Stimulated activated memory B cell treated with anti-CD40 and anti-IgM and Interleukin-4, amounts not matched to agents 10 μg/mL and 1 μg/mL and 100 μg/mL, for 72 hours (primary cell): ENCODE measurements around the gene MMP14.
"Not testable (repeated sequence)": the region's sequence is repeated elsewhere in the genome, so short reads cannot be mapped to it uniquely, and the experiment has no call there.

Source experiments
- ATAC-seq: fragments of 150-1000 bp; cut with Tn5 transposase; 2 replicates; pipeline ENCODE4 v1.10.0; 2021
- H3K27ac Mint-ChIP-seq: one replicate; pipeline ENCODE4 v1.8.0; 2022; ENCODE audit warnings: mild to moderate bottlenecking, mixed read lengths
- H3K27me3 Mint-ChIP-seq: one replicate; pipeline ENCODE4 v1.8.0; 2022; ENCODE audit warnings: mixed read lengths
- H3K36me3 Mint-ChIP-seq: one replicate; pipeline ENCODE4 v1.8.0; 2022; ENCODE audit warnings: mixed read lengths
- H3K4me1 Mint-ChIP-seq: one replicate; pipeline ENCODE4 v1.8.0; 2022; ENCODE audit warnings: mixed read lengths
- H3K4me3 Mint-ChIP-seq: one replicate; pipeline ENCODE4 v1.8.0; 2022; ENCODE audit warnings: mild to moderate bottlenecking, moderate library complexity, mixed read lengths
- H3K9me3 Mint-ChIP-seq: one replicate; pipeline ENCODE4 v1.8.0; 2022; ENCODE audit warnings: mixed read lengths

The MMP14 gene

DNA sequence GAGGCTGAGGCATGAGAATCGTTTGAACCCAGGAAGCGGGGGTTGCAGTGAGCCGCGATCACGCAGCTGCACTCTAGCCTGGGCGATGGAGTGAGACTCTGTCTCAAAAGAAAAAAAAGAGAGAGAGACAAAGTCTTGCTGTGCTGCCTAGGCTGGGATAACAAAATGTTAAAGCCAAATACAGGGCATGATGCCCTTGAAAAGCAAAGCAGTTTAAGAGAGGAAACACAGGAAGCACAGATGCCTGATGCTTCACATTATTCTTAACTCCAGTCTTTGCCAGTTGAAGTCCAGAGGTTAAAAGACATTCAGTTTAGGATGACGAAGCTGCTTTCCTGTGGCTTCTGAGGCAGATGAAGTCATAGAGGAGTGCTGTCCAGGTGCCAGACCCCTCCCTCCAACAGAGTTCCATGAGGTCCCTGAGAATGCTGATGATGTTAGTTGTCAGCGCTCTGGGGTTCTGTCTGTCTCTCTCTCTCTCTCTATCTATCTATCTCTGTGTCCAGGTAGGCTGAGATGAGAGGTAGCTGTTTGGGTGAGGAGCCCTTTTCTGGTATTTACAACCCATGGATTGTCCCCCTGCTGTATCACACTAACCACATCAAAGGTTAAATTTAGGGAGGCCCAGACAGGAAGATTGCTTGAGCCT, 11.6 kb upstream of the MMP14 start:
- Mint-ChIP-seq H3K27ac (peak overlapping the region; percentile 70), H3K9me3 (no peaks in the 10 kb centered on the region), H3K27me3 (no peaks in the 10 kb centered on the region), H3K36me3 (no peaks in the 10 kb centered on the region), H3K4me1 (peaks cover 44% of the 10 kb centered on the region), H3K4me3 (peak overlapping the region; percentile 26)
- no peak for ATAC-seq

DNA sequence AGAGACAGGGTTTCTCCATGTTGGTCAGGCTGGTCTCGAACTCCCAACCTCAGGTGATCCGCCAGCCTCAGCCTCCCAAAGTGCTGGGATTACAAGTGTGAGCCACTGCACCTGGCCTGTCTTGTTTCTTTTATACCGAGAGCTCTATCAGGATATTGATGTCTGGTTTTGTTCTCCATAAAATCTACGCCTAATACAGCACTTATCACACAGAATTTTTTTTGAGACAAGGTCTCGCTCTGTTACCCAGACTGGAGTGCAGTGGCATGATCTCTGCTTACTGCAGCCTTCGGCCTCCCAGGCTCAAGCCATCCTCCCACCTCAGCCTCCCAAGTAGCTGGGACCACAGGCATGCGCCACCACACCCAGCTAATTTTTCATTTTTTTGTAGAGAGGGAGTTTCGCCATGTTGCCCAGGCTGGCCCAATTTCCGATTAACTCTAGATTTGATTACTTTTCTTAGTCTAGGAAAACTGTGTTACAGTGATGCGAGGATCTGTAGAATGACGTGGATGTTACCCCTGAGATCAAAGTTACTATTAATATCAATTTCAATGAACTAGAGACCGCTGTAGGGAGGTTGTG, 7.2 kb upstream of the MMP14 start:
- H3K4me1 Mint-ChIP-seq: peaks cover 30% of the 10 kb centered on the region
- H3K4me3 Mint-ChIP-seq: peak overlapping the region; percentile 90
- not testable (repeated sequence) for H3K27me3 Mint-ChIP-seq, H3K9me3 Mint-ChIP-seq, H3K36me3 Mint-ChIP-seq
- ATAC-seq: peak; percentile 2
- H3K27ac Mint-ChIP-seq: peak overlapping the region; percentile 87

DNA sequence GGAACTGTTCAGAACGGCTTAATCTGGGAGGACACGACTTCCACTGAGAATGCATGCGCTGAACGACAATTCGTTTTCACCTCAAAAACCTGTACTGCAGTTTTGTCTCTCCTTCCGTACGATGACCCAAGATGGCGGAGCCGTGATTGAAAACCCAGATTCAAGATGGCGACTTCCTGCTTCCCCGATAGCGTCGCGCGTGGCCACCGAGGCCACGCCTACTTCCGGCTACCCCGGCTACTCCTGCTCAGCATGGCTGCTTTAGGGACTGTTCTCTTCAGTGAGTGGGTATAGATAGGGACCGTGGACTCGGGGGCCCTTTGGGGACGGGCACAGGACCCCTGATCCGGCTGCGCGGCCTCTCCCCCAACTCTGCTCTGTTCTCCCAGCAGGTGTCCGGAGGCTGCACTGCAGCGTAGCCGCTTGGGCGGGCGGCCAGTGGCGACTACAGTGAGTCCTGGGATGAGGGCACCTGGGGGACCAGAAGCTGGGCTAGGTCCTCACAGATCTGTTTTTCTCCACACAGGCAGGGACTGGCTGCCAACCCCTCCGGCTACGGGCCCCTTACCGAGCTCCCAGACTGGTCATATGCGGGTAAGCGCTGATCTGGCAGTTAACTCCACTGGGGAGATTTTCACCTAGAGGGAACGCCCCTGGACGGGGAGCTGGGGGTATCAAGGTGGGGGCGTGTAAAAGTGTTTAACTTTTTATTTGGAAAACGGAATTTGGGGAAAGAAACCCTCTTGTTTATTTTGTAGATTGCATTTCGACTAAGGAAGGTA, 6.5 kb upstream of the MMP14 start, which contains the start of gene MRPL52:
Gene MRPL52, plus strand, starts transcription at position 227 of the 782 bp plus-strand sequence. Its CDS starts 26 bp downstream, at position 253.
- Mint-ChIP-seq H3K4me3 (peak within 1 kb of the TSS; percentile 90), H3K27ac (peak within 1 kb of the TSS; percentile 87), H3K27me3 (no peaks in the 10 kb centered on the region), H3K36me3 (peaks cover 7% of the 10 kb centered on the region), H3K9me3 (no peaks in the 10 kb centered on the region), H3K4me1 (peaks cover 23% of the 10 kb centered on the region)
- ATAC-seq: peak; percentile 98

DNA sequence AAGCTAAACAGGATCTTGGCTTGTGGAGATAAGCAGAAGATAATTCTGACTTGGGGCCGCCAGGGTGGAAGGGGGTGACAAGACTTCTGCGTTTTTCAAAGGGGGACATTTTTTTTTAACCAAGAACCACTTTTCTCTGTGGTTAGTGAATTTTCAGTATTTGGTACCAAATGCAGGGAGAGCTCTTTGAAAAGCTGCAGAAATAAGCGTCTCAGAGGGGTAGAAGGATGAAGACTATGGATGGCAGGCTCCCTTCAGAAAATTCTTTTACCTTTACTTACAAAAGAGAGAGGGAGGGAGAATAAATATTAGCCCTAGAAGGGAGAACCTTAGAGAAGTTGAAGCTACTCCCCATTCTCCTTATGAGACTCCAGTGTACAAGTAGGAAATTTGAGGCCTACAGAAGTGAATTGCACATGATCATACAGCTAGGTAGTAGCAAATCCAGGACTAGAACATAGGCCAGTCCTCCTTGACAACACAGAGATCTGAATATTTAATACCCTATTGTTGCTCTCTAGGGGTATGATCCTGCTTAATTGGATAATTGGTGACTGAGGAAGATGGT, 5.9 kb upstream of the MMP14 start:
- Mint-ChIP-seq H3K9me3 (no peaks in the 10 kb centered on the region), H3K27ac (peak overlapping the region; percentile 87), H3K4me3 (peak overlapping the region; percentile 90), H3K36me3 (peaks cover 11% of the 10 kb centered on the region), H3K27me3 (no peaks in the 10 kb centered on the region), H3K4me1 (peaks cover 21% of the 10 kb centered on the region)
- ATAC-seq: no peak

DNA sequence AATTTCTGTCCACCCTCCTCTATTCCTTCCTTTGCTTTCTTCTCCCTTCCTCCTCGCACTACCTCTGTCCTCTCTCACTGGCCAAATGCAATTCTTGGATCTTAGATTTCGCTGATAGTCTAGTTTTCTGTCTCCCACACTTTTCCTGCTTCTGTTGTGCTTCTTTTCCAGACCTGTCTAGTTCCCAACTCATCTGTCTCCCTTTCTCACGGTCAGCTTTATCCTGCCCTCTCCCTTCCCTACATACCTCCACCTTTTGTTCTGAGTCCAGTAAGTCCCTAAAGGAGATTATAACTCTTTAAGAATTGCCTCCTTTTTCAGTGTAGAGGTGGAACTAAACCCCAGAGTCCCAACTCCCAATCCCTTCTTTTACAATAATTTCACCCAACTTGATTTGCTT, 880 bp upstream of the MMP14 start:
- H3K4me1 Mint-ChIP-seq: peaks cover 28% of the 10 kb centered on the region
- H3K27ac Mint-ChIP-seq: no peak overlapping the region
- H3K36me3 Mint-ChIP-seq: peaks cover 25% of the 10 kb centered on the region
- peaks cover 29% of the 10 kb centered on the region for H3K27me3 Mint-ChIP-seq
- no peak for ATAC-seq
- no peaks in the 10 kb centered on the region for H3K9me3 Mint-ChIP-seq
- no peak overlapping the region for H3K4me3 Mint-ChIP-seq

DNA sequence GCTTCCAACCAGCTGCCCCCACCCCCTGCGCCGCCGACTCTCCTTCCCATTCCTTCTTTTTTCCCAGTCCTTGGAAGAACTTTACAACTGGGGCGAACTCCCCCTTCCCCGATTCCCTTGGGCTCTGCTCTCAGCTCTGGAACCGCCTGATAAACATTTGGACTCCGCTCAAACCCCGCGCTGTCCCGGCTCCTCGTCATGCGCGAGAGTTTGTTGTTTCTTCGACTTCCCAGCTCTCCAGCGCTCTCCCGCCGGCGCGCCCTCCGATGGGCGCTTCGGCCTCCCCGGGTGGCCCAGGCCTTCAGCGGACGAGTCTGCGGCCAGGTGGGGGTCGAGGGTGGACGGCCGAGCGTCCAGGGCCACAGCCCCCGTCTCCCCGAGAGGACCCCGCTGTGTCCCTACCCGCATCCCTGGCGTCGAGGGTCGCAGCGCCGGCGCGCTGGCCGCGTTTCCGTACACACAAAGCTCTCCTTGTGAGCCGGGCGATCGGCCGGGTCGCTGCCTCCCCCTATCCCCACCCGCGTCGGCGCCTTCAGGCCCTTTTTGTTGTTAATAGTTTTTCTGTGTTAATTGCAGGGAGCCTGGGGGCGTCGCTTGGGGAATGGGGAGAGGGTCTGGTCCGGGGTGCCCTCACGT, 847 bp downstream of the MMP14 start:
- Mint-ChIP-seq H3K4me1 (peaks cover 19% of the 10 kb centered on the region), H3K9me3 (no peaks in the 10 kb centered on the region), H3K36me3 (peaks cover 19% of the 10 kb centered on the region), H3K27me3 (peaks cover 29% of the 10 kb centered on the region), H3K27ac (peak overlapping the region; percentile 88), H3K4me3 (peak overlapping the region; percentile 89)
- peak; percentile 35 for ATAC-seq

DNA sequence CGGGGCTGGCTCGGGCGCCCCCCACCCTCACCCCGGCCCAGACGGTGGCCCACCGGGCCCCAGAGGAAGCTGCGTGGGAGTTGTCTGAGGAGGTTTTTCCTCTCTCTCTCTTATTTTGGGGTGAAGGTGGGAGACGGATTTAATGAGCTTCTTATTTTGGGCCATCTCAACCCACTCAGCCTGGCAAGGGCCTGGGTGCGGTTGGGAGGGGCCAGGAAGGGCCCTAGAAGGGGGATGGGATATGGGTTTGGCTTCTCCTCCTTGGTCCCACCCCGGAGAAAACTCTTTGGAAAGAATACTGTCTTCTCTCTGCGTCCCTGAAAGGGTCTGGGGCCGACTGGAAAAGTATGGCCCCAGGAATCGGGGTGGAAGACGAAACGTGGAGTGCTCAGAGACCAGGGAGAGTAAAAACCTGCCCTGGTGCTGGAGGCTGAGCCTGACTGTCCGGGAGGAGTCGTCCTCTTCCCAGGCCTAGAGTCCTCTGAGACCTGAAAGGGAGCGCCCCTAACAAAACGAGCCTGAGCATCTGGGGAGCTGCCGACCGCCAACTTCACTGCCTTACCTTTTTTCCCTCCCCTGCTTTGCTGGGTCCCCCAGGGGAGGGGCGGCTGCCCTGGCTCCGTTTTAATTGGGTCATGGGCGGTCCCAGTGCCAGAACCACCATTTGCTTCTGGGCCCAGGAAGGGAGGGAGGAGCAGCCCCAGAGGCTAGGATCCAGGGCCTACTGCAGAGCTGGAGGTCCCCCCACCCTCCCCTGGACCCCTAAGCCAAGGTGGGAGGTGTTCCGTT, 1.6 kb downstream of the MMP14 start:
- H3K9me3 Mint-ChIP-seq: no peaks in the 10 kb centered on the region
- peak overlapping the region; percentile 88 for H3K27ac Mint-ChIP-seq
- H3K27me3 Mint-ChIP-seq: peaks cover 29% of the 10 kb centered on the region
- H3K4me1 Mint-ChIP-seq: peaks cover 19% of the 10 kb centered on the region
- peaks cover 18% of the 10 kb centered on the region for H3K36me3 Mint-ChIP-seq
- ATAC-seq: no peak
- peak overlapping the region; percentile 89 for H3K4me3 Mint-ChIP-seq

DNA sequence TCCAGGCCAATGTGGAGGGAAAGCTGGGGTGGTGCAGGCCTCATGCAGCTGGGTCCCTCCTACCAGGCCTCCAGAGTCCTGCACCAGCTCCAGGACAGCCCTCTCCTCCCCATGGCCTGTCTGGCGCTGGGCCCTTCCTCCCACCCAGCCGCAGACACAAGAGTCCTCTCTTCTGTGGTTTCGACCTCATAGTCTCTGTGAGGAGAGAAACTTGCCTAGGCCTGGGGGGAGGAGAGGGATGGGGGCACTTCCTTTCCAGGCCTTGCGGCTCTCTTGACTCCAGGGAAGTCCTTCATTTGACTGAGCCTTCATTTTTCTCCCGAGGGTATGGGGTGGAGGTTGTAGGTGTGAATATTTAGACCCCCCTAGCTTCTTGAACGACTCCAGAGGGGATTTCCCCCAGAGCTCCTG, 2.3 kb downstream of the MMP14 start:
- H3K4me3 Mint-ChIP-seq: no peak overlapping the region
- ATAC-seq: no peak
- H3K27ac Mint-ChIP-seq: no peak overlapping the region
- peaks cover 19% of the 10 kb centered on the region for H3K4me1 Mint-ChIP-seq
- peaks cover 29% of the 10 kb centered on the region for H3K27me3 Mint-ChIP-seq
- H3K36me3 Mint-ChIP-seq: peaks cover 18% of the 10 kb centered on the region
- H3K9me3 Mint-ChIP-seq: no peaks in the 10 kb centered on the region

DNA sequence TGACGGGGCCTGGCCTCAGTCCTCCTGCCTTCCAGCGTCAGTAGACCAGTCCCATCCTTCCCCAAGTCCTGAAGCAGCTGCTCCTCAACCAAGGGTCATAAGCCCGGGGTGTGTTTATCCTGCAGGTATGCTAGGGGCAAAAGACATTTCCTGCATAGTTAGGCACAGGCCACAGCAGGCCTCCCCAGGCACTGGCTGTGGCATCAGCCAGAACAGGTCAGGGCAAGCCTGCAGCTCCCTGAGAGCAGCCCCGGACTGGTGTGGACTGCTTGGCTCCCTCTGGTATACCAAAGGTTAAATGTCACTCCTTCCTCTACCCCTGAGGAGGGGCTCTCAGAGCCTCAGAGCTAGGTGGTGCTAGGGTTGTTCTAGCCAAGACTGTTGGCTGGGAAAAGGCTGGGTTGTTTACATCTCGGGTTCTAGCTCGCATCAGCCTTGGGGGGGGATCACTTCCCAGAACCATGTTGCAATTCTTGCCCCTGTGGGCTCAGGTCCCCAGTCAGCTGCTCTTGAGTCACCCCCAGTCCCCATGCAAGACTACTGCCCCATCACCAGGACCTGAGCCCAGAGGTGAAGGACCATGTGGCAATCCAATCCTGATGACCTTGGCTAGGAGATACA, 2.9 kb downstream of the MMP14 start:
- peaks cover 18% of the 10 kb centered on the region for H3K36me3 Mint-ChIP-seq
- H3K4me3 Mint-ChIP-seq: no peak overlapping the region
- no peak for ATAC-seq
- H3K27ac Mint-ChIP-seq: no peak overlapping the region
- peaks cover 19% of the 10 kb centered on the region for H3K4me1 Mint-ChIP-seq
- peaks cover 29% of the 10 kb centered on the region for H3K27me3 Mint-ChIP-seq
- no peaks in the 10 kb centered on the region for H3K9me3 Mint-ChIP-seq

DNA sequence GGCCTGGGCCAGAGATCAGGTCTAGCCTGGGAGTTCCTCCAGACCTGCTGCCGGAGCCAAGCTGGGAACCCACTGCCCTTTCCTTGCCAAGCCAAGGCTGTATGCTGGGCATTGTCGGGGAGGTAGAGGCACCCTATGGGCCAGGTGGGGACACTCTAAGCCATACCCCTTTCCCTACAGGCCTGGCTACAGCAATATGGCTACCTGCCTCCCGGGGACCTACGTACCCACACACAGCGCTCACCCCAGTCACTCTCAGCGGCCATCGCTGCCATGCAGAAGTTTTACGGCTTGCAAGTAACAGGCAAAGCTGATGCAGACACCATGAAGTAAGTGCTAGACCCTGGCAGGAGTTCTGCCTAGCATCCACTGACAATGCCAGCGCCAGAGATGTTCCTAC, 4.9 kb downstream of the MMP14 start:
- no peak for ATAC-seq
- Mint-ChIP-seq H3K4me1 (peaks cover 16% of the 10 kb centered on the region), H3K27ac (no peak overlapping the region), H3K9me3 (no peaks in the 10 kb centered on the region), H3K4me3 (no peak overlapping the region), H3K36me3 (peaks cover 6% of the 10 kb centered on the region), H3K27me3 (peaks cover 46% of the 10 kb centered on the region)

DNA sequence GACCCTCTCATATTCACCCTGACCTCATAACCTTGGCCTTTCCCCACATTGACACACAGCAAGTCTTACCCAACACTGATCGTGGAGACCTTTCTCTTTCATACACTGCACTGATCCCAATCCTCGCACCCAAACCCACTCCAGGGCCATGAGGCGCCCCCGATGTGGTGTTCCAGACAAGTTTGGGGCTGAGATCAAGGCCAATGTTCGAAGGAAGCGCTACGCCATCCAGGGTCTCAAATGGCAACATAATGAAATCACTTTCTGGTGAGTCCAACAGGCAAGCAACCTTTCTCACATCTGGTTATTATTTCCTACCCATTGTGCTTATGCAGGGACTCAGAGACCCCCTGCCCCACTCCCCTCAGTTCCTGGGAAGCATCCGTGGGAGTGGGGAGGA, 5.4 kb downstream of the MMP14 start:
- H3K27me3 Mint-ChIP-seq: peaks cover 49% of the 10 kb centered on the region
- ATAC-seq: no peak

DNA sequence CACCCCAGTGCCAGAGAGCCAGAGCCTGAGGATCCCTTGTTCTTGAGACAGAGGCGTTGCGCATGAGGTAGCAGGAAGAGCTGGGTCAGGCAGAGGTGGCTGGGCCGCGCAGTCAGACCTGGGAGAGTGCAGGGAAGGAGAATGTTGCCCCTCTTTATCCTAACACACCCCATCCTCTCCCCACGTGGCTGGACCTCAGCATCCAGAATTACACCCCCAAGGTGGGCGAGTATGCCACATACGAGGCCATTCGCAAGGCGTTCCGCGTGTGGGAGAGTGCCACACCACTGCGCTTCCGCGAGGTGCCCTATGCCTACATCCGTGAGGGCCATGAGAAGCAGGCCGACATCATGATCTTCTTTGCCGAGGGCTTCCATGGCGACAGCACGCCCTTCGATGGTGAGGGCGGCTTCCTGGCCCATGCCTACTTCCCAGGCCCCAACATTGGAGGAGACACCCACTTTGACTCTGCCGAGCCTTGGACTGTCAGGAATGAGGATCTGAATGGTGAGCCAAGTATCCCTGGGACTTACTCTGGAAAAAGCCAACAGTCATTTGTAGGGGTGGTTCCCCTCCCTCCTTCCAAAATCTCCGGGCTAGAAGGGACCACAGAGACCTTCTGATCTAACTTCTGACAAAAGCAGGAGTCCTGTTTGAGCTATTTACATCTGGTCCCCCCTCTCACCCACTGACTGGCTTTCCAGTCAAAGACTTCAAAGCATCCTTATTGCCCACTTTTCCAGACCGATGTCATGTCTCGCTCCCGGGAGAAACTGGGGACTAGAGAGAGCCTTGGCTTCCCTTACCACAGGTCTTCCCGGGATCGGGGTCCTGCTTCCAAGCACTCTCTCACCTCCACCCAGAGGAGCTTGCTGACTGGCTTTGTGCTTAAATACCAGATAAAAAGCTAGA, 6.1 kb downstream of the MMP14 start:
- Mint-ChIP-seq H3K27ac (no peak overlapping the region), H3K4me3 (no peak overlapping the region), H3K9me3 (no peaks in the 10 kb centered on the region), H3K27me3 (peaks cover 45% of the 10 kb centered on the region), H3K36me3 (no peaks in the 10 kb centered on the region), H3K4me1 (peaks cover 11% of the 10 kb centered on the region)
- no peak for ATAC-seq

More for the DNA sequence above, 5.4 kb downstream of the MMP14 start:
- no peak overlapping the region for H3K27ac Mint-ChIP-seq
- no peak overlapping the region for H3K4me3 Mint-ChIP-seq
- H3K9me3 Mint-ChIP-seq: no peaks in the 10 kb centered on the region
- peaks cover 6% of the 10 kb centered on the region for H3K36me3 Mint-ChIP-seq
- peaks cover 16% of the 10 kb centered on the region for H3K4me1 Mint-ChIP-seq

DNA sequence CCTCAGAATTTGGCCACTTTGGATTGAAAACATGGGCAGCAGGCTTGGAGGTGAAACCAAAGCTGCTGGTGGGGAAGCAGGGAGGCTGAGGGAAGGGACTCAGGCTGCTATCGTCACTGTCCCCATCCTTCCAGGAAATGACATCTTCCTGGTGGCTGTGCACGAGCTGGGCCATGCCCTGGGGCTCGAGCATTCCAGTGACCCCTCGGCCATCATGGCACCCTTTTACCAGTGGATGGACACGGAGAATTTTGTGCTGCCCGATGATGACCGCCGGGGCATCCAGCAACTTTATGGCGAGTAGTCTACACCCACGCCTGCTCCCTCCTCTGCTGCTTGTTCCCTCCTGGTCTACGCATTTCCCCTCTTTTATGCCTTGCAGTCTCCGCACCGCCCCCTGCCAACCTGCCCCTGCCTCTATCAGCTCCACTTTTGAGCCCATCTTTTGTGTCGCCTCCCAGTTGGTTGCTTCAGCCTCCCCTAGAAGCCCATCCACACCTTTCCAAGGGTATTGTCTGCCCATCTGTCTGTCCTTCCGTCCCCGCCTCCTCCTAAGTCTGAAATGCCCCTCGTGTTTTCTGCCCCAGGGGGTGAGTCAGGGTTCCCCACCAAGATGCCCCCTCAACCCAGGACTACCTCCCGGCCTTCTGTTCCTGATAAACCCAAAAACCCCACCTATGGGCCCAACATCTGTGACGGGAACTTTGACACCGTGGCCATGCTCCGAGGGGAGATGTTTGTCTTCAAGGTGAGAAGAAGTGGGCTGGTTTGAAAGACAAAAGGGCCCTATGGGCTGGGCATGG, 6.9 kb downstream of the MMP14 start:
- no peak for ATAC-seq
- Mint-ChIP-seq H3K27ac (no peak overlapping the region), H3K27me3 (peaks cover 37% of the 10 kb centered on the region), H3K4me1 (peaks cover 13% of the 10 kb centered on the region), H3K9me3 (no peaks in the 10 kb centered on the region), H3K36me3 (no peaks in the 10 kb centered on the region), H3K4me3 (no peak overlapping the region)
